Jurkat, Clone E6-1 (cell line): ENCODE measurements around the gene NWD2.
"Not testable (repeated sequence)": the region's sequence is repeated elsewhere in the genome, so short reads cannot be mapped to it uniquely, and the experiment has no call there.

Experiments used
- DNase-seq: peaks from one replicate; pipeline ENCODE4 v3.0.0-alpha.2; 2011; ENCODE audit warnings: low read depth, low spot score
- H3K4me3 ChIP-seq: 2 replicates; pipeline ENCODE4 v1.5.1; 2011; ENCODE audit warnings: mild to moderate bottlenecking, low read length, control low read depth, moderate library complexity

The NWD2 gene

GRCh38 chr4:37389366-37389765 lies 144.8 kb downstream of the NWD2 start:
- H3K4me3 ChIP-seq = no peak overlapping the region
- no peak for DNase-seq

- H3K4me3 ChIP-seq = no peak overlapping the region
Measured at GRCh38 chr4:37389967-37390580, 145.5 kb downstream of the NWD2 start.

GRCh38 chr4:37392521-37393255 lies 148.1 kb downstream of the NWD2 start:
- DNase-seq = no peak
- H3K4me3 ChIP-seq = no peak overlapping the region

More at GRCh38 chr4:37389967-37390580, 145.5 kb downstream of the NWD2 start:
- DNase-seq = peak; percentile 63

GRCh38 chr4:37393321-37393720 lies 148.8 kb downstream of the NWD2 start:
- no peak for DNase-seq

GRCh38 chr4:37393889-37394288 lies 149.3 kb downstream of the NWD2 start:
- no peak overlapping the region for H3K4me3 ChIP-seq
- DNase-seq = peak; percentile 50

More at GRCh38 chr4:37393321-37393720, 148.8 kb downstream of the NWD2 start:
- no peak overlapping the region for H3K4me3 ChIP-seq

- H3K4me3 ChIP-seq = no peak overlapping the region
- DNase-seq = no peak
Measured at GRCh38 chr4:37397505-37397904, 153.0 kb downstream of the NWD2 start.

GRCh38 chr4:37400241-37400881 lies 155.8 kb downstream of the NWD2 start:
- no peak for DNase-seq

GRCh38 chr4:37407938-37408826 lies 163.6 kb downstream of the NWD2 start:
- H3K4me3 ChIP-seq, DNase-seq: not testable (repeated sequence)

More at GRCh38 chr4:37400241-37400881, 155.8 kb downstream of the NWD2 start:
- H3K4me3 ChIP-seq = no peak overlapping the region

- not testable (repeated sequence) for H3K4me3 ChIP-seq, DNase-seq
Measured at GRCh38 chr4:37413612-37414011, 169.1 kb downstream of the NWD2 start.

- H3K4me3 ChIP-seq = no peak overlapping the region
- no peak for DNase-seq
Measured at GRCh38 chr4:37415845-37416369, 171.4 kb downstream of the NWD2 start.

GRCh38 chr4:37421614-37422013 lies 177.1 kb downstream of the NWD2 start:
- no peak overlapping the region for H3K4me3 ChIP-seq

GRCh38 chr4:37422102-37422501 lies 177.6 kb downstream of the NWD2 start:
- no peak overlapping the region for H3K4me3 ChIP-seq
- DNase-seq = no peak

More at GRCh38 chr4:37421614-37422013, 177.1 kb downstream of the NWD2 start:
- DNase-seq = no peak

GRCh38 chr4:37422638-37423037 lies 178.1 kb downstream of the NWD2 start:
- no peak overlapping the region for H3K4me3 ChIP-seq
- no peak for DNase-seq

- DNase-seq = no peak
- no peak overlapping the region for H3K4me3 ChIP-seq
Measured at GRCh38 chr4:37423310-37423709, 178.8 kb downstream of the NWD2 start.

- H3K4me3 ChIP-seq = no peak overlapping the region
- DNase-seq = no peak
Measured at GRCh38 chr4:37424753-37425152, 180.2 kb downstream of the NWD2 start.

GRCh38 chr4:37425857-37426256 lies 181.3 kb downstream of the NWD2 start:
- DNase-seq = no peak
- H3K4me3 ChIP-seq = no peak overlapping the region

GRCh38 chr4:37427193-37427592 lies 182.7 kb downstream of the NWD2 start:
- no peak overlapping the region for H3K4me3 ChIP-seq
- DNase-seq = no peak

GRCh38 chr4:37429906-37430305 lies 185.4 kb downstream of the NWD2 start:
- H3K4me3 ChIP-seq = no peak overlapping the region
- no peak for DNase-seq
